ENCODE measurements around the gene ADAM10. TPM values are rescaled to one million over a fixed set of nuclear protein-coding genes. Genes with fewer than 3 reads are reported as not detected.

The ADAM10 gene
- total RNA-seq, 1 donor from 2014 or later, result 48.1 TPM

- Histone ChIP-seq H3K36me3 (no peaks in the 10 kb centered on the region), H3K27ac (no peak overlapping the region), H3K4me1 (peaks cover 22% of the 10 kb centered on the region), H3K27me3 (no peaks in the 10 kb centered on the region), H3K9me3 (no peaks in the 10 kb centered on the region), H3K4me3 (no peak overlapping the region)
- intact Hi-C loops (cut with DNase I), result no loop called here
- DNase-seq (ENCODE audit: extremely low spot score in 2 of 2), result peak in 1 of 2 donors; percentile 72
- no peak for TF ChIP-seq CTCF (IDR thresholded peaks at IDR 0.05)
- no peak for TF ChIP-seq POLR2AphosphoS5 (IDR thresholded peaks at IDR 0.05; ENCODE audit: insufficient read depth in 1 of 2, low read depth in 1 of 2)
- TF ChIP-seq POLR2A (IDR thresholded peaks at IDR 0.05), result no peak
These were observed 196.1 kb downstream of the ADAM10 start for GRCh38 chr15:58553365-58553918.

GRCh38 chr15:58552505-58553364 lies 196.8 kb downstream of the ADAM10 start:
- TF ChIP-seq POLR2A (IDR thresholded peaks at IDR 0.05), result no peak
- TF ChIP-seq POLR2AphosphoS5 (IDR thresholded peaks at IDR 0.05; ENCODE audit: insufficient read depth in 1 of 2, low read depth in 1 of 2), result no peak
- TF ChIP-seq CTCF (IDR thresholded peaks at IDR 0.05), result no peak
- H3K9me3 ChIP-seq, result no peaks in the 10 kb centered on the region
- DNase-seq (ENCODE audit: extremely low spot score in 2 of 2), result peak in 1 of 2 donors; percentile 52
- intact Hi-C loops (cut with DNase I), result no loop called here
- H3K27me3 ChIP-seq, result no peaks in the 10 kb centered on the region
- no peaks in the 10 kb centered on the region for H3K36me3 ChIP-seq
- H3K4me1 ChIP-seq, result peaks cover 24% of the 10 kb centered on the region
- peak overlapping the region; percentile 27 to 30 for H3K4me3 ChIP-seq
- H3K27ac ChIP-seq, result peak overlapping the region; percentile 71

GRCh38 chr15:58551764-58552504 lies 197.6 kb downstream of the ADAM10 start:
- TF ChIP-seq CTCF (IDR thresholded peaks at IDR 0.05) (no peak), POLR2AphosphoS5 (IDR thresholded peaks at IDR 0.05; ENCODE audit: insufficient read depth in 1 of 2, low read depth in 1 of 2) (peak in 1 of 2 donors; percentile 37), POLR2A (IDR thresholded peaks at IDR 0.05) (no peak)
- H3K9me3 ChIP-seq, result no peaks in the 10 kb centered on the region
- H3K27ac ChIP-seq, result peak overlapping the region; percentile 71
- peaks cover 24% of the 10 kb centered on the region for H3K4me1 ChIP-seq
- H3K27me3 ChIP-seq, result no peaks in the 10 kb centered on the region
- intact Hi-C loops (cut with DNase I), result no loop called here
- H3K4me3 ChIP-seq, result peak overlapping the region; percentile 27 to 30
- no peaks in the 10 kb centered on the region for H3K36me3 ChIP-seq
- peak; percentile 67 to 84 for DNase-seq (ENCODE audit: extremely low spot score in 2 of 2)

- Histone ChIP-seq H3K27ac (peak overlapping the region; percentile 71), H3K27me3 (no peaks in the 10 kb centered on the region), H3K4me1 (peaks cover 24% of the 10 kb centered on the region), H3K9me3 (no peaks in the 10 kb centered on the region), H3K4me3 (no peak overlapping the region), H3K36me3 (no peaks in the 10 kb centered on the region)
- intact Hi-C loops (cut with DNase I), result no loop called here
- TF ChIP-seq POLR2AphosphoS5 (IDR thresholded peaks at IDR 0.05; ENCODE audit: insufficient read depth in 1 of 2, low read depth in 1 of 2) (no peak), CTCF (IDR thresholded peaks at IDR 0.05) (no peak), POLR2A (IDR thresholded peaks at IDR 0.05) (no peak)
- peak; percentile 42 to 58 for DNase-seq (ENCODE audit: extremely low spot score in 2 of 2)
These were observed 198.3 kb downstream of the ADAM10 start for GRCh38 chr15:58551084-58551763.
